ENCODE data around the gene MATK.
A peak's percentile ranks its signal among the peaks of the same experiment; 100 is the strongest.
"Not testable (repeated sequence)": the region's sequence is repeated elsewhere in the genome, so short reads cannot be mapped to it uniquely, and the experiment has no call there.

The MATK gene

GRCh38 chr19:3773814-3774515, 12.2 kb downstream of the MATK start:
- FAIRE-seq (no peak), DNase-seq (ENCODE audit: extremely low spot score, insufficient read length, low read depth) (no peak)

GRCh38 chr19:3771906-3772455, 14.2 kb downstream of the MATK start, which contains the start of gene RAX2:
TSS of gene RAX2 (minus strand) at chr19:3772228. CDS start at chr19:3771742, 486 bp downstream.
- no peak for FAIRE-seq
- DNase-seq (ENCODE audit: extremely low spot score, insufficient read length, low read depth) = no peak

DNA sequence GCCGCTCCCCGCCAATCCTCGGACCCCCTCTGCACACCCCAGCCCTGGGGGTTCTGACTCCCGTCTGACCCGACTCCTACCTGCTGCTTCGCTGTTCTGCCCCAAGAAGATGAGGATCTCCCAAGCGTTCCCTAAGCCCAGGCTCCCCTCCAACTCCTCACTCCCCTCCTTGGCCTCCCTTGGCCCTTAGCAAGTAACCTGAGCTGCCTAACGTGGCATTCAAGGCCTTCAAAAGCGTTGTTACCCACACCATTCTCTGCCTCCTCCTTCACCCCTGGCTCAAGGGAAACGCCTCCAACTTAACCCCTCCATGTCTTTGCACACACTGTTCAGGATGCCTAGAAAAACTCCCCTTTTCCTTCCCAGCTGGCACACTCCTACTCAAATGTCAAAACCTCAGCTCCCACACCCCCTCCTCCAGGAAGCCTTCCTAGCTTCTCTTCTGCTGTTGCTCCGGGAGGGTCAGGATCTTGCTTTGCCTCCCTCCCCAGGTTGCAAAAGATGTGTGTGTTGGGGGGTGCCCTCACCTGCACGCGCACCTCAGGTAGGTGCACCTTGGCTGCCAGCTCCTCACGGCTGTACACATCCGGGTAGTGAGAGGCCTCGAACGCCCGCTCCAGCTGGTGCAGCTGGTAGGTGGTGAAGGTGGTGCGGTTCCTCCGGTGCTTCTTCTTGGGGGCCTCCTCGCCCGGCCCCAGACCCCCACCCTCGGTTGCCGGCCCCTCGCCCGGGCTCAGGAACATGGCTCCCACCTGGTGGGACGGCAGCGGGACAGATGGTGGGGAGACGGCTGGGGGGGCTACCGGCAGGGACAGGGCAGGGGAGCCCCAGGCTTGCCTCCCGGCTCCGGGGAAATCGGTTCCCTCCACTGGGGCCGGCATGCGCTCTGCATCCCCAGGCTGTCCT, 14.9 kb downstream of the MATK start:
- DNase-seq (ENCODE audit: extremely low spot score, insufficient read length, low read depth) = no peak
- no peak for FAIRE-seq

GRCh38 chr19:3770136-3770999, 15.8 kb downstream of the MATK start:
- FAIRE-seq (no peak), DNase-seq (ENCODE audit: extremely low spot score, insufficient read length, low read depth) (no peak)

DNA sequence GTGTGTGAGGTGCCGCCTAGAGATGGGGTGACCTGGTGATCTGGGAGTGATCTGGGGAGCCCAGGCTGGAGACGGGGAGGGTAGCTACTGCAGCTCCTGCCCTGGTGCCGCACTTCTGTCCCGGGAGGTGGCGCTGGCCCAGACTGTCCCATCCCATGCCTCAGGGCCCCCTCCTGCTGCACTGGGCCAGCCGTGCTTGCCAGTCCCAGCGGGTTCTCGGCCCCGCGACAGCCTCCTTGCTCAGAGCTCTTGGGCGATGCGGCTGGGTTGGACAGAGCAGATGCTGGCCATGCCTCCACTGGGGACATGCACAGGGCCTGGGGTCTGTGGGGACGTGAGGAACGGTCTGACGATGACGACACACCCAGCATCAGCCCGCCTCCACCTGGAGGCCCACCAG, 16.7 kb downstream of the MATK start:
- FAIRE-seq (no peak), DNase-seq (ENCODE audit: extremely low spot score, insufficient read length, low read depth) (no peak)

DNA sequence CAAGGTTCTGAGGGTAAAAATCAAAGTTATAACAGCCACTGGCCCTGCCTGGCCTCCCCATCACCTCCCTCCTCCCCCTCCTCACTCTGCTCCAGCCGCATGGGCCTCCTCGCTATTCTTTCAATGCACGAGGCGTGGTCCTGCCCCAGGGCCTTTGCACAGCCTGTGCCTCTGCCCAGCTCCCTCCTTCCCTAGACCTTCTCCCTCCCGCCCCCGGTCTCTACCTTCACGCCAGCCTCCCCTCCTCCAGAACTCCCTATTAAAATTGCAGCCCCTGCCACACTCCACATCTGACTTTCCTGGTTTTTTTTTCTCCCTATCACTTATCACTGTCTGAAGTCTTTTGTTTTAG, 17.5 kb downstream of the MATK start:
- no peak for DNase-seq (ENCODE audit: extremely low spot score, insufficient read length, low read depth)
- no peak for FAIRE-seq

DNA sequence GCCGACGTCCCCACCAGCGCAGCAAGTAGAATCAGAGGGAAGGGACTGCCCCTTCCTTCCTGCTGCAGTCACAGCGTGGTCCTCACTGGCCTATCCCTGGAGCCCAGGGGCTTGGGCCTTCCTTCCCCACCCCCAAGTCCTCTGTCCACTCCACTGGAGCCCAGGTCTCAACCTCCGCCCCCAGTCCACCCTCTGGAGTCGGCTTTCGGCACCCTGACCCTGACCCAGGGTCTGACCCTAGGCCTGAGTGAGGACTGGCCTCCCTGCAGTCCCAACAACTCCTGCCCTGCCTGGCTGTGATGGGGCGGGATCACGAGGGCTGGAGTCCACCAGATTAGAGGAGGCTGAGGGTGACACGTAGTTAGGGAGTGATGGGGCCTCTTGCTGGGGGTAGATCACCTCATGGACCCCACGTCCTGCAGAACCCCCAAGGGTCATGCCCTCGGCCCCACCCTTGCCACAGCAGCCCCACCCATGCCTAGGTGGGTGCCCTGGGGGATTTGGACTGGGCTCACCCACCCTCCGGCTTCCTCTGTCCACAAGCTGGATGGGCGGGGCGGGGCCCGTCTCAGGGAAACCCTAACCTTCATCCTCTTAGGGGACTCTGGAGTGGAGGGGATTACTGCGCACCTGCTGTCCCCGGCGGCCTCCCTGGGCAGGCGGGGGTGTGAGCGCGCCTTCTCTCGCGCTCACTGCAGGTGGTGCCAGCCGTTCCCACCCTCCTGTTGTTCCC, 18.0 kb downstream of the MATK start:
- DNase-seq (ENCODE audit: extremely low spot score, insufficient read length, low read depth) (no peak), FAIRE-seq (no peak)

GRCh38 chr19:3767050-3767449, 19.1 kb downstream of the MATK start:
- no peak for DNase-seq (ENCODE audit: extremely low spot score, insufficient read length, low read depth)
- FAIRE-seq = no peak

DNA sequence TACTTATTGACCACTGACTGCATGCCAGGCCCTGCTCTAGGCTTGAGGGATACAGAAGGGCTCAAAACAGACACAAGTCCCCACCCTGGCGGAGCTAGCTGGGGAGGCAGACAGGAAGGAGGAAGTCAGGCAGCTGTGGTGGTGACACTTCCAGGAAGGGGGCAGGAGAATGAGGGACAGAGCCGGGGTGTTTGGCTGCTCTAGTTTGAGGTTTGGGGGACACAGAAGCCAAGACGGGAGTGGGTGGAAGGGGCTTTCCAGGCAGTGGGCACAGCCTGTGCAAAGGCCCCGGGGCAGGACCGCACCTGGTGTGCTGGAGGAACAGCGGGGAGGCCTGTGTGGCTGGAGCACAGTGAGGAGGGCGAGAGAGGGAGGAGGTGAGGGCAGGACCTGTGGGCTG, 19.7 kb downstream of the MATK start:
- no peak for DNase-seq (ENCODE audit: extremely low spot score, insufficient read length, low read depth)
- FAIRE-seq = no peak

DNA sequence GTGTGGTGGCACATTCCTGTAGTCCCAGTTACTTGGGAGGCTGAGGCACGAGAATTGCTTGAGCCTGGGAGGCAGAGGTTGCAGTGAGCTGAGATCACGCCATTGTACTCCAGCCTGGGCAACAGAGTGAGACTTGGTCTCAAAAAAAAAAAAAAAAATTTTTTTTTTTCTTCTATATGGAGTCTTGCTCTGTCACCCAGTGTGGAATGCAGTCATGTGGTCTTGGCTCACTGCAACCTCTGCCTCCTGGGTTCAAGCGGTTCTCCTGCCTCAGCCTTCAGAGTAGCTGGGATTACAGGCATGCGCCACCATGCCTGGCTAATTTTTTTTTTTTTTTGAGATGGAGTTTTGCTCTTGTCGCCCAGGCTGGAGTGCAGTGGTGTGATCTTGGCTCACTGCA, 20.4 kb downstream of the MATK start:
- not testable (repeated sequence) for FAIRE-seq; DNase-seq (ENCODE audit: extremely low spot score, insufficient read length, low read depth)

DNA sequence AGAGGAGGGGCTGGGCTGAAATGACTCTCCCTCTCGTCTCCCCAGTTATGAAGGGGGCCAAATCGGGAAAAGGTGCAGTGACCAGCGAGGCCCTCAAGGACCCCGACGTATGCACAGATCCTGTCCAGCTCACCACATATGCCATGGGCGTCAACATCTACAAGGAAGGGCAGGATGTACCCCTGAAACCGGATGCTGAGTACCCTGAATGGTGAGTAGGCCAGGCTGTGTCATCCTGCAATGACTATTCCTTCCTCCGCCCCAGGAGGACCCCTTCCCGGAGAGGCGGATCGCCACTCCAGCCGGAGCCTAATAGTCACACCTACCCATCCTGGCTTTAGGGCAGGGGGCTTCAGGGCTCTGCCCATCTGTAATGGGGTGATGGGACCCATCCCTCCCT, 21.1 kb downstream of the MATK start:
- DNase-seq (ENCODE audit: extremely low spot score, insufficient read length, low read depth) (no peak), FAIRE-seq (no peak)

GRCh38 chr19:3762501-3763459, 23.4 kb downstream of the MATK start, which contains the start of gene MRPL54:
TSS of gene MRPL54 (plus strand) at chr19:3762682. CDS start at chr19:3762701, 19 bp downstream.
- DNase-seq (ENCODE audit: extremely low spot score, insufficient read length, low read depth) (peak; percentile 95), FAIRE-seq (peak; percentile 98)

DNA sequence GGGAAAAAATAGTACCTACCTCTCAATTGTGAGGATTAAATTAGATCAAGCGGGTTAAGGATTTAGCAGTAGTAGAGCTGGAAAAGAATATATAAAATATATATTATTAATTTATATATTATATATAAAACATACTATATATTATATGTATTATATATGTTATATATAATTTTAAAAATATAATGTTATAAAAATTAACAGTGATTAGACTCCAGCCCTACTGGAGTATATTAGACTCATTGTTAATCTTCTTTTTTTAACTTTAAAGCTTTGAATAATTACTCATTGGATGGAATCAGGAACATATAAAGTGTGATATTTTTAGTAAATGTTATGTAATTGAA, 24.1 kb downstream of the MATK start:
- no peak for DNase-seq (ENCODE audit: extremely low spot score, insufficient read length, low read depth)
- FAIRE-seq = no peak

DNA sequence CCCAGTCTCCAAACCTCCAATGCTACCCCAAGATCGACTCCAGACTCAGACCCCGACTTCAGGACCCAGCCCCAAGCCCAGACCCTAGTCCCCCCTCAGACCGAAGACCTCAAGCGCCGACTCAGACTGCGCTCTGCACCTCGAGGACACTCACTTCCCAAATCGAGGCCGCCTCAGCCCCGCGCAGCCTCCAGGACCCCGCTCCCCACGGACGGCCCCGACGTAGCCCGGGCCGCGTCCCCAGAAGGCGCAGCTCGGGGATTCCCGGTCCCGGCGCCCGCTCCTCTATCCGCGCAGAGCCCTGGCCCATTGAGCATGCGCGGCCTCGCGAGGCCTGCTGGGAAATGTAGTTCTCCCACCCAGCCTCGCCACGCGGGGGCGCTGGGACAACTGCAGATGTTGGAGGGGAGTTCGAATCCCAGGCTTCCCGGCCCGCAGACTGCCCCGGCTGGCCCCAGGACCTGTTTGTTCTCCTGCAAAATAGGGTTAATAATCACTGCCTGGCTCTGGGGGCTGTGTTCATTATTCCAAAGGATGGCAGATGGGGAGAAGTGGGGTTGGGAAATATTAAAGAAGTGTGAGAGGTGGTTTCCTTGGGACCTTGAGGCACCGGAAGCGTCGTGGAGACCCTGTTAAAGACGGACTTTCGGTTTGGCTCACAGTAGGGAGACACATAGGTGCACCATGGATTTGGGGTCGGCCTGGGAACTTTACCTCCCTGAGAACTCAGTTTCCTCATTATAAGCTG, 24.6 kb downstream of the MATK start, which contains the start of gene APBA3:
APBA3 (minus strand) TSS at position 311 of the 748 bp plus-strand sequence. CDS start 1,428 bp downstream, outside the sequence.
- FAIRE-seq (peak; percentile 89), DNase-seq (ENCODE audit: extremely low spot score, insufficient read length, low read depth) (peak; percentile 88)

GRCh38 chr19:3760871-3761361, 25.3 kb downstream of the MATK start:
- no peak for DNase-seq (ENCODE audit: extremely low spot score, insufficient read length, low read depth)
- FAIRE-seq = no peak

- no peak for DNase-seq (ENCODE audit: extremely low spot score, insufficient read length, low read depth)
- FAIRE-seq = no peak
Observed at GRCh38 chr19:3759482-3760254, 26.5 kb downstream of the MATK start.

GRCh38 chr19:3758297-3758696, 27.9 kb downstream of the MATK start:
- not testable (repeated sequence) for FAIRE-seq

More at GRCh38 chr19:3758297-3758696, 27.9 kb downstream of the MATK start:
- DNase-seq (ENCODE audit: extremely low spot score, insufficient read length, low read depth) = not testable (repeated sequence)
